IPS-NIHi11 (cell line): Measurements from ENCODE around the gene ZNF341.
"Not testable (repeated sequence)": the region's sequence is repeated elsewhere in the genome, so short reads cannot be mapped to it uniquely, and the experiment has no call there.

ENCODE experiments used
- DNase-seq: peaks from one replicate; pipeline ENCODE4 v3.0.0; 2012; ENCODE audit warnings: mixed read lengths, low spot score

The ZNF341 gene

GRCh38 chr20:33770005-33770404 is 38.2 kb downstream of the ZNF341 start:
- no peak for DNase-seq

DNA sequence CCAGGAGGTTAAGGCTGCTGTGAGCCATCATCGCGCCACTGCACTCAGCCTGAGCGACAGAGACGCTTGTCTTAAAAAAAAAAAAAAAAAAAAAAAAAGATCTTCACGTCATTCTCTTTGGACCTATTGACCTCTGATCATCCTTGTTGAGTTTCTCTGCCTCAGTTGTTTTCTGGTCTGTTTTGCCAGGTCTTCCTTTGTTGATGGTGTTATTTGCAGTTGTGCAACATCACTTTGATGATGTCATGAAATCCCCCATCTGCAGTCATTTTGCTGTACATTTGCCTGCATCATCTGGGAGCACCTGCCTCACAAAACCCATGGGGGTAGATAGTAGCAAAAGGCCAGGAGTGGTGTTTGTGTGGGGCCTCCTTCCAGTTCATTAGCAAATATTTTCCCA is 40.1 kb downstream of the ZNF341 start:
- DNase-seq, result no peak

- no peak for DNase-seq
Measured at GRCh38 chr20:33772439-33772838, 40.6 kb downstream of the ZNF341 start.

GRCh38 chr20:33773412-33774089 is 41.8 kb downstream of the ZNF341 start:
- no peak for DNase-seq

- DNase-seq, result no peak
Measured at GRCh38 chr20:33777816-33778215, 46.0 kb downstream of the ZNF341 start.

GRCh38 chr20:33781133-33781532 is 49.3 kb downstream of the ZNF341 start:
- no peak for DNase-seq

DNA sequence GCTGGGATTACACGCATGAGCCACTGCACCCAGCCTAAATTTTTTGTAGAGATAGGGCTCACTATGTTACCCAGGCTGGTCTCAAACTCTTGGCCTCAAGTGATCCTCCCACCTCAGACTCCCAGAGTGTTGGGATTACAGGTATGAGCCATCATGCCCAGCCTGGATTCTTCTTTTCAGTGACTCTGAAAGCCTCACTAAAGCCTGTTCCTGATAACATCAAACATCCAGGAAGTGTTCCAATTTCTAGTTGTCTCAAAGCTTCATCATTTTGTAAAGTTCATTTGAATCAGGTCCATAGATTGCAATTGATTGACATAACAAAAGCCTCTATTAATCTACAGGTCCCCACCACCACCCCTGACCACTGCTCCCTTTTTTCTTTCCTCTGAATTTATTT is 50.1 kb downstream of the ZNF341 start:
- no peak for DNase-seq

DNA sequence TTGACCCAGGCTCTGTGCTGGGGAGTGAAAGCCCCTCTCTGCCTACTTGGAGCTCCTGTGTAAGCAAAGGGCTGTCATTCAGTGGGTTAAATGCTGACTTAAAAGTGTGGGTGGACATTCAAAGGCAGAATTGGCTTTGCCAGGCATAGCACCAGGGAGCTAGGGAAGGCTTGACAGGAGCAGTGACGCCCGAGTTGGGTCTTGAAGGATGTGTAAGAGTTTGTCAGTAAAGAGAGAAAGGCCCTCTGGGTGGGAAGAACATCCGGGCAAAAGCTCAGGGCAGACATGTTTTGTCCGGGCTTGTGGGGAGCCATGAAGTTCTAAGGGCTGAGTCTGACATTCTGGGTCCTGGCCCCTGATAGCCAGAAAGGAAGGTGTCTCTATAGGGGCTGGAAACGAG is 51.5 kb downstream of the ZNF341 start:
- no peak for DNase-seq

- DNase-seq, result no peak
Measured at GRCh38 chr20:33783818-33784217, 52.0 kb downstream of the ZNF341 start.

DNA sequence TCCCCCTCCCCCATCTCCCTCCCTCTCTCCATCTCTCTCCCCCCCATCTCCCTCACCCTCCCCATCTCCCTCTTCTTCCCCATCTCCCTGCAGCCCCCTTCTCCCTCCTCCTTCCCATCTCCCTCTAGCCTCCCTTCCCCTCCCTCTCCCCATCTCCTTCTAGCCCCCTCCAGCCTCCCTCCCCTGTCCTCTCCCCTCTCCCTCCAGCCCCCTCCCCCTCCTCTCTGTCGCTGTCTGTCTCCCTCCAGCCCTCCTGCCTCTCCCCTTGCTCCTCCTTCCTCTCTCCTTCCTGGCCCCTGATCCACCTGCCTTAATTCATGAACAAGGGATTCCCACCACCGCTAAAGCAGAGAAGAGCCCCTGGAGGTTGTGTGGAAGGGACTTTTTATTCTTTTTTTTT is 52.4 kb downstream of the ZNF341 start:
- no peak for DNase-seq

- no peak for DNase-seq
Measured at GRCh38 chr20:33785503-33785902, 53.7 kb downstream of the ZNF341 start.

DNA sequence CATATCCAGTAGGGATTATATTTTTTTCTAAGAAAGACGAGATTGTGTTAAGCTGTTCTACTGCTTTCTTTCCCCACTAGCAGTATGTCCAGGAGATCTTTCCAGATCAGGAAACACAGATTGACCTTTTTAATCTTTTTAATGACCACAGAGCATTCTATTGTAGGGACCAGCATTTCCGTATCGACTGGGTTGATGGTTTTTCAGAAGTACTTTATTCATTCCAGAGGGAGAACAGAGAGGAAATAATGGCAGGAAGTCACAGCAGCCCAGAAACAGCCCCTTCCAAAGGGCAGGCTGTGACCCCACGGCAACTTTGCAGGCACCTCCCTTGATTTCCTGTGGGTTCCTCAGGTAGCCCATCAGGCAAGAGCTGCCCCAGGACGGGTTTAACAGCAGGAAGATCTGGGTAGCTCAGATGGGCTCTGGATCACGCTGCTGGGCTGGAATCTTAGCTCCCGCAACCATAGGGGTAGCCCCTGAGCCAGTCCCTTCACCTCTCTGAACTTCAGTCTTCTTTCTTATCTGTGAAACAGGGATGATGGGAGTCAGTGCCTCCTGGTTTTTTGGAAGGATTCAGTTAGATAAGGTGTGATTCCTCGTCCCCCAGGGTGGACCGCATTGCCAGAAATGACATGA is 55.6 kb downstream of the ZNF341 start:
- DNase-seq, result no peak

GRCh38 chr20:33788351-33789049 is 56.7 kb downstream of the ZNF341 start:
- DNase-seq, result no peak

DNA sequence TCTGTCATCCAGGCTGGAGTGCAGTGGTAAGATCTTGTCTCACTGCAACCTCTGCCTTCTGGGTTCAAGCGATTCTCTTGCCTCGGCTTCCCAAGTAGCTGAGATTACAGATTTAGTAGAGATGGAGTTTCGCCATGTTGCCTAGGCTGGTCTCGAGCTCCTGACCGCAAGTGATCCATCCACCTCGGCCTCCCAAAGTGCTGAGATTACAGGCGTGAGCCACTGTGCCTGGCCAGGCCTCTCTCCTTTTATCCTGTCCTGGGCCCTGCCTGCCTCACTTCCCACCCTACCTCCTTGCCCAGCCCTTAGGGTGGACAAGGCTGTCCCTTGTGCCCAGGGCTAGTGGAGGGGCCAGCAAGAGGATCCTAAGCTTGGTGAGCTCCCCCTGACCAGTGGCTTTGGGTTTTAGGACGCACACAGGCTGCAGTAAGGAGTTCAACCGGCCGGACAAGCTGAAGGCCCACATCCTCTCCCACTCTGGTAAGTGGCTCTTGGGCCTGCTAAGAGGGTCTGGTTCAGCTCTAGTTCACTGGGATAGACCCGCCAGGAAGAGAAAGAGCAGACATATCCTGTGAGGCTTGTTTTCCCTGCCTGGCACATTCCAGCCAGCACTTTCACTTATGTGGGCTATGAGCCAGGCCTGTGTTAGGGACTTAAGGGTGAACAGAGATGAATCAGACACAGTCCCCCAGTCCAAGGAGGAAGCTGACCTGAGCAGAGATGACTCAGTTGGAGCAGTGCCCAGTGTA is 57.5 kb downstream of the ZNF341 start:
- peak; percentile 44 for DNase-seq

- DNase-seq, result no peak
Measured at GRCh38 chr20:33789858-33790182, 58.0 kb downstream of the ZNF341 start.

DNA sequence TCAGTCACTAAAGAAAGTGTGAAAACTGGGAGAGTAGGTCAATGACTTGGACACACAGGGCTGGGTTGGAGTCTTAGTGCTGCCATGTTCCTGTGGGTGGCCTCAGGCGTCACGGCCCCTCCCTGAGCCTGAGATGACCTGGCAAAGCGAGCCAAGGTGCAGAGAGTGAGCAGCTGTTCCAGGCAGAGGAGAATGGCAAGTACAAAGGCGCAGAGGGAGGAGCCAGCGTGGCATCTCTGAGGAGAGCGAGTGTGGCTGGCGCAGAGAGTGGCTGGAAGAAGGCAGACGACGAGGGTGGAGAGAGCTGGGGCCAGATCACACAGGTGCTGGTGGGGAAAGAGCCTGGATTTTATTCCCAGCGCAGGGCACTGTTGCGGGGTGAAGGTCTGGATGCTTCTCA is 58.8 kb downstream of the ZNF341 start:
- DNase-seq, result no peak

DNA sequence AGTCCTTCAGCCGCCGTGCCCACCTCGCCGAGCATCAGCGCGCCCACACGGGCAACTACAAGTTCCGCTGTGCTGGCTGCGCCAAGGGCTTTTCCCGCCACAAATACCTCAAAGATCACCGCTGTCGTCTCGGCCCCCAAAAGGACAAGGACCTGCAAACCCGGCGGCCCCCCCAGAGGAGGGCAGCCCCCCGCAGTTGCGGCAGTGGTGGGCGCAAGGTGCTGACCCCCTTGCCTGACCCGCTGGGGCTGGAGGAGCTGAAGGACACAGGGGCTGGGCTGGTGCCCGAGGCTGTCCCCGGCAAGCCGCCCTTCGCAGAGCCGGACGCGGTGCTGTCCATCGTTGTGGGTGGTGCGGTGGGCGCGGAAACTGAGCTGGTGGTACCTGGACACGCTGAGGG is 59.2 kb downstream of the ZNF341 start:
- DNase-seq, result no peak

- DNase-seq, result no peak
Measured at GRCh38 chr20:33791540-33791939, 59.7 kb downstream of the ZNF341 start.

DNA sequence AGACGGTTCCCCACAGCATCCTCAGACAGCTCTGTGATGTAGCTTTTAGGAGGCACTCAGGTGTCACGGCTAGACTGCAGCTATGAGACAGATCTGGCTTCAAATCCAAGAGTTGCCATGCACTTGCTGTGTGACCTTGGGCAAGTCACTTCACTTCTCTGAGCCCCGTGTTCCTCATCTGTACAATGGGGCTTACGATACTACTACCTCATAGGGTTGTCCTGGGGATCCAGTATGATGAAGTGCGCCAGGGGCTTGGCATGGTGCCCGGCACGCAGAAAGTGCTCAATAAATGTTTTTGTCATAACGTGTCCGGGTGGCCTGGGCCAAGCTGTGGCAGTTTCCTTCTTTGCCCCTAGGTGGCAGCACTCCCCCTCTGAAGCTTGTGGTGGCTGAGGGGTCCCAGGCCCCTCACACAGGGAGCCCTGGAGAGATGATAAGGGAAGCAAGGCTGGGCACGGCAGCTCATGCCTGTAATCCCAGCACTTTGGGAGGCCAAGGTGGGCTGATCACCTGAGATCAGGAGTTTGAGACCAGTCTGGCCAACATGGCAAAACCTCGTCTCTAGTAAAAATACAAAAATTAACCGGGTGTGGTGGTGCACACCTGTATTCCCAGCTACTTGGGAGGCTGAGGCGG is 60.3 kb downstream of the ZNF341 start:
- DNase-seq, result peak; percentile 89

DNA sequence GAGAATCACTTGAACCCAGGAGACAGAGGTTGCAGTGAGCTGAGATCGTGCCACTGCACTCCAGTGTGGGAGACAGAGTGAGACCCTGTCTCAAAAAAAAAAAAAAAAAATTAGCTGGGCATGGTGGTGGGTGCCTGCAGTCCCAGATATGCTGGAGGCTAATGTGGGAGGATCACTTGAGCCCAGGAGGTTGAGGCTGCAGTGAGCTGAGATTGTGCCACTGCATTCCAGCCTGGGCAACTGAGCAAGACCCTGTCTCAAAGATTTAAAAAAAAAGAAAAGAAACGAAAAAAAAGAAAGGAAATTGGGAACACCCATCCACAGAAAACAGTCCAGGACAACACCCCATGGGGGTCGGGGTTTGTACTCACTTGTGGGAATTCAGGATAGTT is 60.8 kb downstream of the ZNF341 start:
- DNase-seq, result not testable (repeated sequence)

- DNase-seq, result no peak
Measured at GRCh38 chr20:33793011-33793931, 61.5 kb downstream of the ZNF341 start.
